ENCODE results near the gene RPS6KA4.

- TF ChIP-seq EZH2 (IDR thresholded peaks at IDR 0.05), result no peak
- TF ChIP-seq POLR2AphosphoS5 (IDR thresholded peaks at IDR 0.05; ENCODE audit: borderline replicate concordance, low read depth, low read length), result no peak
- no peak for TF ChIP-seq FOXP2 (optimal IDR thresholded peaks at IDR 0.05; ENCODE audit: control extremely low read depth, extremely low read length, insufficient read depth)
Measured at GRCh38 chr11:64364911-64365310, 5.9 kb downstream of the RPS6KA4 start.
